PC-9 (cell line): ENCODE measurements around the gene CCR9. TPM values are rescaled to one million over a fixed set of nuclear protein-coding genes. Genes with fewer than 3 reads are reported as not detected.

ENCODE experiments used
- BruUV-seq: library from RNA; stranded (reverse); fragments of 400-500 nt; replicated peaks from 2 replicates; lab custom pipeline; 2021; lab: Mats Ljungman, UMichigan
- CTCF ChIA-PET: fragments of 300-600 bp; sonication (Branson Sonifier 250); formaldehyde crosslinking; loops from one replicate; lab custom pipeline; 2022; ENCODE audit warnings: antibody characterized with exemption; lab: Charles Lee
- POLR2A ChIA-PET: fragments of 300-600 bp; sonication (Branson Sonifier 250); formaldehyde crosslinking; loops from one replicate; lab custom pipeline; 2022; ENCODE audit warnings: antibody characterized with exemption; ENCODE audit not compliant: unreplicated experiment; lab: Charles Lee
- DNase-seq, 2 experiments: peaks; one replicate each; pipeline versions ENCODE4 v3.0.0 to v3.0.0-alpha.2; 2015 to 2022; ENCODE audit warnings: mixed read lengths in 1 of 2
- H2AFZ ChIP-seq: fragments of 200-600 bp; sonication (generic); 2 replicates; pipeline ENCODE4 v1.8.1; 2017; ENCODE audit warnings: antibody characterized with exemption
- H3F3A ChIP-seq: fragments of 200-600 bp; sonication (generic); 2 replicates; pipeline ENCODE4 v1.8.1; 2017; ENCODE audit warnings: antibody characterized with exemption, mild to moderate bottlenecking, low read depth; ENCODE audit not compliant: insufficient read depth
- H3K27ac ChIP-seq: fragments of 200-600 bp; sonication (generic); 2 replicates; pipeline ENCODE4 v1.6.1; 2016; ENCODE audit warnings: mixed run types
- H3K27me3 ChIP-seq: fragments of 200-600 bp; sonication (generic); 2 replicates; pipeline ENCODE4 v1.6.1; 2016; ENCODE audit warnings: low read depth, mixed run types; ENCODE audit not compliant: insufficient read depth
- H3K36me3 ChIP-seq: fragments of 200-600 bp; sonication (generic); 2 replicates; pipeline ENCODE4 v1.6.1; 2016; ENCODE audit warnings: low read depth, mixed run types
- H3K4me1 ChIP-seq: fragments of 200-600 bp; sonication (generic); replicated peaks from 2 replicates; pipeline ENCODE4 v1.6.1; 2016; ENCODE audit warnings: mixed run types; ENCODE audit not compliant: insufficient read depth
- H3K4me2 ChIP-seq: fragments of 200-600 bp; sonication (generic); 2 replicates; pipeline ENCODE4 v1.6.1; 2017; ENCODE audit warnings: mixed run types
- H3K4me3 ChIP-seq: fragments of 200-600 bp; sonication (generic); 2 replicates; pipeline ENCODE4 v1.6.1; 2016; ENCODE audit warnings: mixed run types
- H3K79me2 ChIP-seq: fragments of 200-600 bp; sonication (generic); 2 replicates; pipeline ENCODE4 v1.6.1; 2017; ENCODE audit warnings: low read depth, mixed run types
- H3K9me2 ChIP-seq: fragments of 200-600 bp; sonication (generic); 2 replicates; pipeline ENCODE4 v1.8.1; 2017; ENCODE audit warnings: mild to moderate bottlenecking; ENCODE audit not compliant: insufficient read depth
- H3K9me3 ChIP-seq: fragments of 200-600 bp; sonication (generic); 2 replicates; pipeline ENCODE4 v1.8.1; 2016; ENCODE audit warnings: low read depth; ENCODE audit not compliant: insufficient read depth
- H4K20me1 ChIP-seq: fragments of 200-600 bp; sonication (generic); 2 replicates; pipeline ENCODE4 v1.8.1; 2017; ENCODE audit not compliant: insufficient read depth
- EZH2 ChIP-seq: fragments of 200-600 bp; sonication (generic); IDR thresholded peaks from 2 replicates; pipeline ENCODE4 v1.8.0; 2017; ENCODE audit warnings: antibody characterized with exemption, low read depth
- intact Hi-C: fragments of 100-400 bp; cut with micrococcal nuclease; formaldehyde crosslinking; loops from one replicate; pipeline ENCODE4 v1.10.0; 2022; ENCODE audit not compliant: unreplicated experiment
- total RNA-seq: library from RNA; stranded (reverse); gene quantifications from 2 replicates; pipeline ENCODE4 v1.2.3, GENCODE V29; 2021
- TF ChIP-seq, protein P1 (sequence below): fragments of 200-600 bp; sonication (generic); conservative IDR thresholded peaks from 2 replicates; pipeline ENCODE4 v1.6.1; 2017; ENCODE audit warnings: mixed run types, antibody characterized with exemption, mild to moderate bottlenecking, moderate library complexity

CCR9 gene
- total RNA-seq, 1 experiment from 2014 or later, result not detected

DNA sequence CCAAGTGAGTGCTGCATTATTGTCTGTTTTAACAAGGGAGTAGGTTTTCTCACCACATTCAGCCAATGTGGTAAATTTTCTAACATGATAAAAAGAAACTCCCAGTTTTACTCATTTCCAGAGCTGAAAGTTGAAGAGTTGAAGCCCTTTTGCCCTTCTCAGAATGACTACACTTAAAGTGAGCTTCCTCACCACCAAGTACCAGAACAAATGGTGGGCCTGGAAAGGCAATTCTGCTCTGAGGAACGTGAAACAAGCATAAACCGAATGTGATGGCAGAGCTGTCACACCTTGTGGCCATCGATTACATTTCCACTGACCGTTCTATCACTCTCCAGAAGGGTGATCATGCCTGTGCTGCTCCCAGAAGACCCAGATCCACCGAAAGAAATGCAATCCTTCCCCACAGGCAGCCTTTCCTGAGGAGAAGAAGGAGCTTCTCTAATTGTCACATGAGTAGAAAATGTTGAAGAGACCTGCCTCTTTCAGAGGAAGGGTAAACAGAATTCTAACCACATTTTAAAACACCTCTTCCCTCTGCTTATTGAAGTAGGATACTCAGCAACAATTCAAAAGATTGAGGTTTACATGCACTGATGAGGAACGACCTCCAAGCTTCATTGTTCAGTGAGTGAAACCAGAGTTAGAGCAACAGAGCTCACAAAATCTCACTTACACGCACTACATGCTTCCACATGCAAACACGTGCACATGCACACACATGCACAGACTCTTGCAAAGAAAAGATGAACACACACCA lies 21.4 kb upstream of the CCR9 start:
- H3K4me1 ChIP-seq, result no peaks in the 10 kb centered on the region
- H3K4me3 ChIP-seq, result no peak overlapping the region
- no peaks in the 10 kb centered on the region for H3K36me3 ChIP-seq
- no peaks in the 10 kb centered on the region for H3K27me3 ChIP-seq
- intact Hi-C loops, result no loop called here
- H2AFZ ChIP-seq, result no peak overlapping the region
- BruUV-seq, result no TSS peak
- CTCF ChIA-PET, result interaction anchor here (0.6 kb wide), 1 partner anchor 65 kb away, joined by 3 read pairs; no protein-coding TSS in a partner anchor
- no peaks in the 10 kb centered on the region for H4K20me1 ChIP-seq
- TF ChIP-seq EZH2, result no peak
- TF ChIP-seq, protein P1, sequence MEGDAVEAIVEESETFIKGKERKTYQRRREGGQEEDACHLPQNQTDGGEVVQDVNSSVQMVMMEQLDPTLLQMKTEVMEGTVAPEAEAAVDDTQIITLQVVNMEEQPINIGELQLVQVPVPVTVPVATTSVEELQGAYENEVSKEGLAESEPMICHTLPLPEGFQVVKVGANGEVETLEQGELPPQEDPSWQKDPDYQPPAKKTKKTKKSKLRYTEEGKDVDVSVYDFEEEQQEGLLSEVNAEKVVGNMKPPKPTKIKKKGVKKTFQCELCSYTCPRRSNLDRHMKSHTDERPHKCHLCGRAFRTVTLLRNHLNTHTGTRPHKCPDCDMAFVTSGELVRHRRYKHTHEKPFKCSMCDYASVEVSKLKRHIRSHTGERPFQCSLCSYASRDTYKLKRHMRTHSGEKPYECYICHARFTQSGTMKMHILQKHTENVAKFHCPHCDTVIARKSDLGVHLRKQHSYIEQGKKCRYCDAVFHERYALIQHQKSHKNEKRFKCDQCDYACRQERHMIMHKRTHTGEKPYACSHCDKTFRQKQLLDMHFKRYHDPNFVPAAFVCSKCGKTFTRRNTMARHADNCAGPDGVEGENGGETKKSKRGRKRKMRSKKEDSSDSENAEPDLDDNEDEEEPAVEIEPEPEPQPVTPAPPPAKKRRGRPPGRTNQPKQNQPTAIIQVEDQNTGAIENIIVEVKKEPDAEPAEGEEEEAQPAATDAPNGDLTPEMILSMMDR, result no peak
- no peak overlapping the region for H3K27ac ChIP-seq
- no peaks in the 10 kb centered on the region for H3K9me3 ChIP-seq
- no peaks in the 10 kb centered on the region for H3F3A ChIP-seq
- H3K4me2 ChIP-seq, result no peak overlapping the region
- POLR2A ChIA-PET, result interaction anchor here (0.5 kb wide), 1 partner anchor 1516 kb away, joined by 4 read pairs; the partner anchor contains the start of gene PTPN23
- no peaks in the 10 kb centered on the region for H3K9me2 ChIP-seq
- H3K79me2 ChIP-seq, result no peaks in the 10 kb centered on the region
- DNase-seq, result no peak

DNA sequence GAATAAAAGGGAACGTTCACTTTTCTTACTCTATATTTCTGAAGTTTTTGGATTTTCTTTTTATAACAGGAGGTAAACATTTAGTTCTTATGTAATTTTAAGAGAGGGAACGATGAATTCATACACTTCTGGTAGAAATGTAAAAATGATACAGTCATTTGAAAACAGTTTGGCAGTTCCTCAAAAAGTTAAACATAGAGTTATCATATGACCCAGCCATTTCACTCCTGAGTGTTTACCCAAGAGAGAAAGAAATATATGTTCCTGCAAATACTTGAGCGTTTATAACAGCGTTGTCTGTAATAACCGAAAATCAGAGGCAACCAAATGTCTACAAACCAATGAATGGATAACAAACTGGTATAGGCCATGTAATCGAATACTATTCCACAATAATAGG lies 20.8 kb upstream of the CCR9 start:
- Histone ChIP-seq H3F3A (no peaks in the 10 kb centered on the region), H3K27me3 (no peaks in the 10 kb centered on the region), H2AFZ (no peak overlapping the region), H3K36me3 (no peaks in the 10 kb centered on the region), H3K9me2 (no peaks in the 10 kb centered on the region), H4K20me1 (no peaks in the 10 kb centered on the region), H3K79me2 (no peaks in the 10 kb centered on the region), H3K27ac (no peak overlapping the region), H3K9me3 (no peaks in the 10 kb centered on the region), H3K4me1 (no peaks in the 10 kb centered on the region), H3K4me2 (no peak overlapping the region), H3K4me3 (no peak overlapping the region)
- ChIA-PET CTCF (no interaction called here), POLR2A (no interaction called here)
- no peak for DNase-seq
- no TSS peak for BruUV-seq
- TF ChIP-seq, protein P1, result no peak
- TF ChIP-seq EZH2, result no peak
- intact Hi-C loops, result no loop called here

DNA sequence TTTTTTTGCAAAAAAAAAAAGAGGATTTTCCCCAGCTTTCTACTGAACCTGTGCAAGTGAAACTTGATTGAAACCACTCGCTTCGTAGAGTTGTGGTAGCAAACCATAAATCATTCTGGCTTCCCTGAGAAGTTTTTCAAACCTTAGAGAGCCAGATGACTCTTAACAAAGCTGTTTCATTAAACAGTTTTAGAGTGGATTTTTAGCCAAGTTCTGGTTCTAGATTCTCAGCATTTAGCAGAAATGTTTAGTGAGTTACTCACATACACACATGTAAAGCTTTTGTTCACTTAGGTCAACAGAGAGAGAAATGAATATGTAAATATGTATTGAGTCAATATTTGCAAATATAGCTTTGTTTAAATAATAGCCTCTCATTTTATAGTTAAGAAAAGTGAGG lies 18.1 kb upstream of the CCR9 start:
- ChIA-PET CTCF (interaction anchor here (0.7 kb wide), 1 partner anchor 138 kb away, joined by 4 read pairs; no protein-coding TSS in a partner anchor), POLR2A (no interaction called here)
- no peak for DNase-seq
- H3K27me3 ChIP-seq, result no peaks in the 10 kb centered on the region
- H2AFZ ChIP-seq, result no peak overlapping the region
- intact Hi-C loops, result no loop called here
- no peaks in the 10 kb centered on the region for H3K4me1 ChIP-seq
- no peak overlapping the region for H3K27ac ChIP-seq
- no peak overlapping the region for H3K4me2 ChIP-seq
- no peaks in the 10 kb centered on the region for H3K79me2 ChIP-seq
- H3F3A ChIP-seq, result no peaks in the 10 kb centered on the region
- BruUV-seq, result no TSS peak
- H3K36me3 ChIP-seq, result no peaks in the 10 kb centered on the region
- H3K4me3 ChIP-seq, result no peak overlapping the region
- TF ChIP-seq EZH2, result no peak
- TF ChIP-seq, protein P1, result no peak
- H3K9me2 ChIP-seq, result no peaks in the 10 kb centered on the region
- no peaks in the 10 kb centered on the region for H3K9me3 ChIP-seq
- no peaks in the 10 kb centered on the region for H4K20me1 ChIP-seq
